ENCODE measurements around the gene COCH. TPM values are rescaled to one million over a fixed set of nuclear protein-coding genes. Genes with fewer than 3 reads are reported as not detected.

COCH gene
- total RNA-seq, 1 experiment from 2014 or later, result 6.7 TPM

DNA sequence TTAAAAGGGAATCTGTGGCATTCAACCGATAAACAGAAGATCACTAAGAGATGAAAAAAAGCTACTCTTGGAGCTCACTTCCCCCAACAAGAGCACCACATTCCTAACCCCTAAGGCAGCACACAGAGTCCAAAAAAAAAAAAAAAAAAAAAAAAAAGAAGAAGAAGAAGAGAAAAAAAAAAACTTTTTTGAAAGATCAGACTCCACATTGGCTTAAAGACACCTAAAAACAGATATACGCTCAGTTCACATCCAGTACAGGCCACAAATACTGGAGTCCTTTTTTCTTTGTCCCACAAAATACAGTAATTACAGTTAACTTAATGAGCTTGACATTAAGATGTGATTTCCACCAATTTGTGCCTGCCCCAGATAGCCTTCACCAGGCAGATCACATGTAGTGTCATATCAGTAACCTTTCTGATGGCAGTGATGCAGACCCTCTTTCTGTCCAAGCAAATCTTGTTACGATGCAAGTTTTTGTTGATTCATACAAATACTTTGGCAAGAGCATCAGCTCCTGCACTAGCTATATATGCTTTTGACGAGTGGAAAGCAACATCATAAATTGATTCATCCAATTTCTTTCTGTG is 20.7 kb downstream of the COCH start:
- peaks cover 22% of the 10 kb centered on the region; the same call in 1 of the 2 replicates for H3K79me2 ChIP-seq (ENCODE audit: insufficient read depth, low read length)
- no peak overlapping the region for H2AFZ ChIP-seq (ENCODE audit: low read depth, low read length, poor library complexity, severe bottlenecking)
- no TSS peak for BruUV-seq (replicated peaks)
- H3K4me1 ChIP-seq (ENCODE audit: control insufficient read depth in 1 of 2, insufficient read depth in 2 of 2, low read length in 2 of 2), result no peaks in the 10 kb centered on the region
- H3K27ac ChIP-seq (ENCODE audit: low read depth, low read length), result no peak overlapping the region
- H4K20me1 ChIP-seq (ENCODE audit: insufficient read depth), result no peaks in the 10 kb centered on the region
- ATAC-seq (no peak), DNase-seq (ENCODE audit: low read depth, low spot score) (no peak)
- no peak overlapping the region for H3K4me2 ChIP-seq (ENCODE audit: low read length)
- CTCF ChIA-PET, result no interaction called here
- no peaks in the 10 kb centered on the region for H3K9me3 ChIP-seq (ENCODE audit: control insufficient read depth in 1 of 2, insufficient read depth in 1 of 2, low read depth in 1 of 2, low read length in 2 of 2)
- no peak overlapping the region for H3K4me3 ChIP-seq (replicated peaks in 1 of 2; ENCODE audit: low read depth in 1 of 2, low read length in 2 of 2)
- TF ChIP-seq YY1 (IDR thresholded peaks at IDR 0.05; ENCODE audit: extremely low read depth, insufficient replicate concordance, low read depth, low read length), result no peak
- RAD21 ChIA-PET (ENCODE audit: low non-redundant PET in 1 of 2, low total read pairs in 2 of 2, uncharacterized antibody in 2 of 2, unreplicated experiment in 2 of 2), result no interaction called here
- POLR2A ChIA-PET, result interaction anchor here (0.7 kb wide), 1 partner anchor 526 kb away, joined by 3 read pairs; the partner anchor contains the start of gene HEATR5A
- no peaks in the 10 kb centered on the region for H3K27me3 ChIP-seq (ENCODE audit: insufficient read depth, low read length)
- H3K9me2 ChIP-seq (ENCODE audit: insufficient read depth), result no peaks in the 10 kb centered on the region
- H3K9ac ChIP-seq (ENCODE audit: low read length), result no peak overlapping the region
- peaks cover 5 to 17% of the 10 kb centered on the region in 2 experiments; a peak in 2 of 4 replicates for H3K36me3 ChIP-seq (ENCODE audit: control insufficient read depth in 1 of 2, insufficient read depth in 2 of 2, low read length in 2 of 2)
- intact Hi-C loops (cut with micrococcal nuclease), result no loop called here

DNA sequence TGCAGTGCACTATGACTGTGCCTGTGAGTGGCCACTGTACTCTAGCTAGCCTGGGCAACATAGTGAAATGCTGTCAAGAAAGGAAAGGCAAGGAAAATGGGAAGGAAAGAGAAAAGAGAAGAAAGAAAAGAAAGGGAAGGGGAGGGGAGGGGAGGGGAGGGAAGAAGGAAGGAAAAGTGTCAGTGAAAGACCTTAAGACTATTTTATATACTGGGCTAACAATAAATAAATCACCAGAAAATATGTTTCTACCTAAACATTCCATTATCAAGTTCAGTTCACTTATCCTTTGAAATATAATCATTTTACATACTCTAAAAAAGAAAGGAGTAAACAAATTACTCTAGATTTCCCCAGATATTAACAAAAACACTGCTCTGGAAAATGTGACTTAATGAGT is 22.1 kb downstream of the COCH start:
- no peak for DNase-seq (ENCODE audit: low read depth, low spot score)
- Histone ChIP-seq H3K9ac (ENCODE audit: low read length) (no peak overlapping the region), H3K27me3 (ENCODE audit: insufficient read depth, low read length) (no peaks in the 10 kb centered on the region), H4K20me1 (ENCODE audit: insufficient read depth) (no peaks in the 10 kb centered on the region), H3K9me3 (ENCODE audit: control insufficient read depth in 1 of 2, insufficient read depth in 1 of 2, low read depth in 1 of 2, low read length in 2 of 2) (no peaks in the 10 kb centered on the region), H3K9me2 (ENCODE audit: insufficient read depth) (no peaks in the 10 kb centered on the region), H3K4me3 (replicated peaks in 1 of 2; ENCODE audit: low read depth in 1 of 2, low read length in 2 of 2) (no peak overlapping the region), H2AFZ (ENCODE audit: low read depth, low read length, poor library complexity, severe bottlenecking) (no peak overlapping the region), H3K27ac (ENCODE audit: low read depth, low read length) (no peak overlapping the region), H3K36me3 (ENCODE audit: control insufficient read depth in 1 of 2, insufficient read depth in 2 of 2, low read length in 2 of 2) (peaks cover 5 to 17% of the 10 kb centered on the region in 2 experiments; a peak in 2 of 4 replicates), H3K4me1 (ENCODE audit: control insufficient read depth in 1 of 2, insufficient read depth in 2 of 2, low read length in 2 of 2) (no peaks in the 10 kb centered on the region), H3K79me2 (ENCODE audit: insufficient read depth, low read length) (peaks cover 22% of the 10 kb centered on the region; the same call in 1 of the 2 replicates), H3K4me2 (ENCODE audit: low read length) (no peak overlapping the region)
- intact Hi-C loops (cut with micrococcal nuclease), result no loop called here
- no TSS peak for BruUV-seq (replicated peaks)
- POLR2A ChIA-PET, result no interaction called here
- no peak for ATAC-seq
- CTCF ChIA-PET, result no interaction called here
- RAD21 ChIA-PET (ENCODE audit: low non-redundant PET in 1 of 2, low total read pairs in 2 of 2, uncharacterized antibody in 2 of 2, unreplicated experiment in 2 of 2), result no interaction called here
- no peak for TF ChIP-seq MAX (IDR thresholded peaks at IDR 0.05)
- TF ChIP-seq ELF1 (IDR thresholded peaks at IDR 0.05; ENCODE audit: borderline replicate concordance, low read depth), result no peak
- no peak for TF ChIP-seq REST (IDR thresholded peaks at IDR 0.05; ENCODE audit: low read depth)
- TF ChIP-seq SRF (IDR thresholded peaks at IDR 0.05; ENCODE audit: low read depth), result no peak
- TF ChIP-seq SIN3A (IDR thresholded peaks at IDR 0.05; ENCODE audit: low read depth), result no peak
- TF ChIP-seq POLR2AphosphoS5 (IDR thresholded peaks at IDR 0.05; ENCODE audit: low read depth, low read length), result no peak
- no peak for TF ChIP-seq TCF7L2 (IDR thresholded peaks at IDR 0.05; ENCODE audit: borderline replicate concordance, extremely low read depth, insufficient read depth, insufficient read length)
- TF ChIP-seq CBX3 (IDR thresholded peaks at IDR 0.05; ENCODE audit: low read depth), result no peak
- no peak for TF ChIP-seq EZH2 (IDR thresholded peaks at IDR 0.05)
- no peak for TF ChIP-seq ATF3 (IDR thresholded peaks at IDR 0.05)
- no peak for TF ChIP-seq ZFX (IDR thresholded peaks at IDR 0.05)
- no peak for TF ChIP-seq FOSL1 (IDR thresholded peaks at IDR 0.05; ENCODE audit: low read depth)
- TF ChIP-seq ZNF274 (IDR thresholded peaks at IDR 0.05; ENCODE audit: low read depth, low read length), result no peak
- no peak for TF ChIP-seq CEBPB (IDR thresholded peaks at IDR 0.05; ENCODE audit: low read depth)
- TF ChIP-seq JUND (IDR thresholded peaks at IDR 0.05), result no peak
- no peak for TF ChIP-seq EGR1 (IDR thresholded peaks at IDR 0.05; ENCODE audit: low read depth)

Measured in HCT116 (cell line).